ENCODE data around the gene OR52H1.

The OR52H1 gene

GRCh38 chr11:5516599-5516998 lies 31.7 kb downstream of the OR52H1 start, which contains the start of gene UBQLNL:
Gene UBQLNL (minus strand): TSS chr11:5516699. CDS start chr11:5516441, 258 bp downstream.
- no peaks in the 10 kb centered on the region for H3K36me3 ChIP-seq (ENCODE audit: insufficient read depth, low read length)
- no peaks in the 10 kb centered on the region for H3K27me3 ChIP-seq (ENCODE audit: insufficient read depth, low read length)
- H3K4me1 ChIP-seq (ENCODE audit: insufficient read depth, low read length, severe bottlenecking), result no peaks in the 10 kb centered on the region
- no peaks in the 10 kb centered on the region for H3K9me2 ChIP-seq (ENCODE audit: low read depth, low read length)
- no peak within 1 kb of the TSS for H3K4me2 ChIP-seq (ENCODE audit: low read length)
- no peak within 1 kb of the TSS for H3K9ac ChIP-seq (ENCODE audit: low read length)
- no peaks in the 10 kb centered on the region for H3F3A ChIP-seq (ENCODE audit: insufficient read depth, low read length)
- H3K4me3 ChIP-seq (ENCODE audit: low read depth, low read length, poor library complexity, severe bottlenecking), result no peak within 1 kb of the TSS
- H4K20me1 ChIP-seq (ENCODE audit: insufficient read depth, low read length), result no peaks in the 10 kb centered on the region
- TF ChIP-seq EZH2 (IDR thresholded peaks at IDR 0.05; ENCODE audit: borderline replicate concordance, low read length) (no peak), CTCF (IDR thresholded peaks at IDR 0.05; ENCODE audit: low read length) (no peak)
- no peak within 1 kb of the TSS for H2AFZ ChIP-seq (ENCODE audit: low read length)
- no peaks in the 10 kb centered on the region for H3K9me3 ChIP-seq (ENCODE audit: low read length)
- H3K79me2 ChIP-seq (ENCODE audit: insufficient read depth, low read length), result no peaks in the 10 kb centered on the region
- H3K27ac ChIP-seq (ENCODE audit: low read depth, low read length, poor library complexity, severe bottlenecking), result no peak within 1 kb of the TSS

- Histone ChIP-seq H3K36me3 (ENCODE audit: insufficient read depth, low read length) (no peaks in the 10 kb centered on the region), H3F3A (ENCODE audit: insufficient read depth, low read length) (no peaks in the 10 kb centered on the region), H4K20me1 (ENCODE audit: insufficient read depth, low read length) (no peaks in the 10 kb centered on the region), H3K9me2 (ENCODE audit: low read depth, low read length) (no peaks in the 10 kb centered on the region), H3K9me3 (ENCODE audit: low read length) (no peaks in the 10 kb centered on the region), H3K4me1 (ENCODE audit: insufficient read depth, low read length, severe bottlenecking) (no peaks in the 10 kb centered on the region), H3K27me3 (ENCODE audit: insufficient read depth, low read length) (no peaks in the 10 kb centered on the region; the same call in 1 of the 2 replicates), H3K4me3 (ENCODE audit: low read depth, low read length, poor library complexity, severe bottlenecking) (no peak overlapping the region), H2AFZ (ENCODE audit: low read length) (no peak overlapping the region), H3K79me2 (ENCODE audit: insufficient read depth, low read length) (no peaks in the 10 kb centered on the region), H3K4me2 (ENCODE audit: low read length) (no peak overlapping the region), H3K27ac (ENCODE audit: low read depth, low read length, poor library complexity, severe bottlenecking) (no peak overlapping the region), H3K9ac (ENCODE audit: low read length) (no peak overlapping the region)
- TF ChIP-seq CTCF (IDR thresholded peaks at IDR 0.05; ENCODE audit: low read length) (no peak), EZH2 (IDR thresholded peaks at IDR 0.05; ENCODE audit: borderline replicate concordance, low read length) (no peak)
Observed at GRCh38 chr11:5514841-5515240, 33.5 kb downstream of the OR52H1 start.

- Histone ChIP-seq H3K9me2 (ENCODE audit: low read depth, low read length) (no peaks in the 10 kb centered on the region), H3K4me2 (ENCODE audit: low read length) (no peak within 1 kb of the TSS), H3K36me3 (ENCODE audit: insufficient read depth, low read length) (no peaks in the 10 kb centered on the region), H3K9ac (ENCODE audit: low read length) (no peak within 1 kb of the TSS), H4K20me1 (ENCODE audit: insufficient read depth, low read length) (no peaks in the 10 kb centered on the region), H3K27ac (ENCODE audit: low read depth, low read length, poor library complexity, severe bottlenecking) (no peak within 1 kb of the TSS), H2AFZ (ENCODE audit: low read length) (no peak within 1 kb of the TSS), H3F3A (ENCODE audit: insufficient read depth, low read length) (no peaks in the 10 kb centered on the region), H3K9me3 (ENCODE audit: low read length) (no peaks in the 10 kb centered on the region), H3K4me3 (ENCODE audit: low read depth, low read length, poor library complexity, severe bottlenecking) (no peak within 1 kb of the TSS), H3K79me2 (ENCODE audit: insufficient read depth, low read length) (no peaks in the 10 kb centered on the region), H3K4me1 (ENCODE audit: insufficient read depth, low read length, severe bottlenecking) (no peaks in the 10 kb centered on the region), H3K27me3 (ENCODE audit: insufficient read depth, low read length) (no peaks in the 10 kb centered on the region; the same call in 1 of the 2 replicates)
- TF ChIP-seq CTCF (IDR thresholded peaks at IDR 0.05; ENCODE audit: low read length) (no peak), EZH2 (IDR thresholded peaks at IDR 0.05; ENCODE audit: borderline replicate concordance, low read length) (no peak)
Observed at GRCh38 chr11:5509803-5510202, 38.5 kb downstream of the OR52H1 start, which contains the start of gene UBQLN3. Gene UBQLN3 (minus strand): TSS chr11:5509957. CDS start chr11:5509558, 399 bp downstream.
